Fibroblast of lung (primary cell): ENCODE measurements around the gene CFAP46.

Source experiments
- CTCF ChIP-seq, 2 donors: IDR thresholded peaks in 1 of 2; conservative IDR thresholded peaks in 1 of 2; 1 replicate in 1 of 2; 2 replicates in 1 of 2; pipeline ENCODE4 v1.5.1; 2011 to 2012; ENCODE audit warnings: low read length in 2 of 2, control low read depth in 1 of 2, inconsistent platforms in 1 of 2, low read depth in 1 of 2, mild to moderate bottlenecking in 1 of 2
- EZH2 ChIP-seq: IDR thresholded peaks from 2 replicates; pipeline ENCODE4 v1.5.1; 2012; ENCODE audit warnings: low read length, control low read depth, mild to moderate bottlenecking; ENCODE audit errors: missing control alignments

GRCh38 chr10:132793213-132793612, 149.2 kb downstream of the CFAP46 start:
- TF ChIP-seq CTCF (conservative IDR thresholded peaks at IDR 0.05 in 1 of 2, IDR thresholded peaks at IDR 0.05 in 1 of 2; ENCODE audit: low read depth in 1 of 2, low read length in 2 of 2) (no peak), EZH2 (no peak)
